Spleen (tissue), 7 donors: ENCODE measurements around the gene ANKRD13A.

Experiments used
- CTCF ChIP-seq, 11 experiments: fragments of 200-600 bp in 7 of 11; fragments of 450-650 bp in 4 of 11; sonication (generic) in 4 of 11; IDR thresholded peaks in 8 of 11; conservative IDR thresholded peaks in 3 of 11; 1 replicate in 7 of 11; 2 replicates in 4 of 11; pipeline versions ENCODE4 v1.4.0 to v1.8.0; 2016 to 2021; ENCODE audit warnings: antibody characterized with exemption in 11 of 11, inconsistent platforms in 4 of 11, mild to moderate bottlenecking in 1 of 11
- POLR2A ChIP-seq, 3 donors: fragments of 450-650 bp; IDR thresholded peaks; one replicate each; pipeline ENCODE4 v1.5.1; 2017; ENCODE audit warnings: antibody characterized with exemption in 3 of 3, mild to moderate bottlenecking in 1 of 3
- POLR2AphosphoS5 ChIP-seq, 3 donors: sonication (generic); formaldehyde crosslinking; IDR thresholded peaks; one replicate each; pipeline ENCODE4 v1.5.1; 2017; ENCODE audit warnings: antibody characterized with exemption in 3 of 3
- donor health status: DM: no; HTN: no; CAD: no; lungs with moderate emphysema.
- donor health status: DM: no; HTN: no; CAD: no.
- donor health status: DM: no; HTN: no; CAD: no.

DNA sequence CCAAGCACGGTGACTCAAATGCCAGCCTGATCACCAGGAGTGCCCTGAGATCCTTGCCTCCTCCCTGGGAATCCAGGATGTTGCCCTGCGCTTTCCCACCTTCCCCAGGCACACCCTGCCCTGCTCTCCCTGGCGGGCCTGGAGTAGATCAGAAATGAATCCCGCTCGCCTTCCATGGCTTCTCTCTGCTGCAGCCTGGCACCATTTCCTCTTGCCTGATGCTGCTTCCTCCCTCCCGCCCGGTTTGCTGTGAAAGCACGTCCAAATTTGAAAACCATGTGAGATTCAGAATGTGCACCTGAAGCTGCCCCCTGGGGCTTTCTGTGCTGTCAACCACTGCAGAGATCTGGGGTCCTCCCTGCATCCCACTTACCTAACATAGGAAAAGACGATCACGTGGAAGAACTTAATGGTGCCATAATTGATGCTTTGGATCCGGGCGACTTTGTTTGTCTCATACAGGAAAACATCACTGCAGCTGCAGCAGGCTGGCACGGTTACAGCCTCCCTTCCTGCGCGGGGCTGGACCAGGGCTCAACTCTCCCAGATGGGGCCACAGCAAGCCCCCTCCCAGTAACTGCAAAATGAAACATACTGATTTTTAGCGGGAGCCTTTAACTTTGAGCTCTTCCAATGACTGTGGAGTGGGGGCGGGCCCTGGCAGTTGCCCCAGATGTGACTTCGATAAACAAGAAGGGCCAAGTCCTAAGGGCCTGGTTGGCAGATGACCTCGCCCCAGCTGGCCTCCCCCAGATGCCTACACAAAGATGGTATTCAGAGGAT lies 74.0 kb downstream of the ANKRD13A start:
- no peak for TF ChIP-seq POLR2AphosphoS5 (IDR thresholded peaks at IDR 0.05)
- no peak for TF ChIP-seq CTCF (IDR thresholded peaks at IDR 0.05 in 8 of 11, conservative IDR thresholded peaks at IDR 0.05 in 3 of 11)
- TF ChIP-seq POLR2A (IDR thresholded peaks at IDR 0.05): no peak
